HG03175 (cell line): Measurements from ENCODE around the gene BLZF1.
"Not testable (repeated sequence)": the region's sequence is repeated elsewhere in the genome, so short reads cannot be mapped to it uniquely, and the experiment has no call there.

ENCODE experiments used
- ATAC-seq: cut with Tn5 transposase; IDR thresholded peaks from one replicate; pipeline ENCODE4 v1.9.1; 2021; ENCODE audit warnings: mild to moderate bottlenecking, moderate library complexity; ENCODE audit not compliant: unreplicated experiment

Gene BLZF1

GRCh38 chr1:169348383-169349036 lies 19.5 kb upstream of the BLZF1 start:
- ATAC-seq: no peak

GRCh38 chr1:169360415-169360814 lies 7.6 kb upstream of the BLZF1 start:
- ATAC-seq: no peak

GRCh38 chr1:169361281-169361680 lies 6.7 kb upstream of the BLZF1 start:
- ATAC-seq: no peak

DNA sequence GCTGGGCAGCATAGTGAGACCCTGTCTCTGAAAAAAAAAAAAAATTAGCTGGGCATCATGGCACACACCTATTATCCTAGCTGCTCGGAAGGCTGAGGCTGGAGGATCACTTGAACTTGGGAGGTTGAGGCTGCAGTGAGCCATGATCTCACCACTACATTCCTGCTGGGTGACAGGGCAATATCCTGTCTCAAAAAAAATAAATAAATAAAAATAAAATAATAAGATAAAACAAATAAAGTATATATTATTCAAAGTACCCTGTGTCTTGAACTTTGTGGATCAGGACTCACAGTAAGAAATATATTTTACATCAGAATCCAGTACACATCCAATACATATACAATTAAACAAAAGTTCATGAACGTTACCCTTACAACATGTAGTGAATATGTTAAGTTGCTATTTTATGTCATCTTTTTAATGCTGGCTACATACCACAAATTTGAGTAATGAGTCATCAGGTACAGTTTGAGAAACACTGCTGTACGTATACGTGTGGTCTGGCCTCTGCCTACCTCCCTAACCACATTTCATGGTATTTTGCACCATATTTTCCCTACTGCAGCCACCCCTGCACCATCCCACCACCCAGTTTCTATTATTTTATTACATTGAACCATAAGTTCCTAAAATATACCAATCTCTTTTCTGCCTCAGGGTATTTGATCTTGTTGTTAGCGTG lies 4.8 kb upstream of the BLZF1 start:
- peak; percentile 31 for ATAC-seq

GRCh38 chr1:169364948-169365347 lies 3.0 kb upstream of the BLZF1 start:
- ATAC-seq: no peak

DNA sequence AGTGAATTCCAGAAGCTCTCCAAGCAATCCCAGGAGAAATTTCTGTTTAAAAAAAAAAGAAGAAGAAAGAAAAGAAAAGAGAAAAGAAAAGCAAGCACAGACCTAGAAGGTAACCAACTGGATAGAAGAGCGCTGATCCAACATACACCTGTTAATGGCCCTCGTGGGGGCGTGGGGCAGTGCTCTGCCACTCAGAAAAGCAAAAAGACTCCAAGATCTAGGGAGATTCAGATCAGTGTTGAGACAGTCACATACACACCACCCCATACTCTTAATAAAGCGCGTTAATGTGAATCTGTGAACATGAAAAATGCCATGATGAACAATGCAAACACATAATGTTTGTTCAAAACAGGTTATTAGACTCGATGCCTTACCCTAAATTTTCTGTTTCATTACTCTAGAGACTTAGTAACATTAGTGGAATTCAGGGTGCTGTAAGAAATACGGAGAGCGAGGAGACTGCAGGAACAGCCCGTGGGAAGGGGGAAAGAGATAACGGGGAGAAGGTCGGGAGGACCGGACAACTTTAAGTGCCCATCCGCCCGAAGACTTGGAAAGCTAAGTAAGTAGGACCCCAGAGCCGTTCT lies 804 bp upstream of the BLZF1 start:
- ATAC-seq: no peak

GRCh38 chr1:169368406-169368769 lies 393 bp downstream of the BLZF1 start:
- ATAC-seq: no peak

GRCh38 chr1:169371404-169371803 lies 3.4 kb downstream of the BLZF1 start:
- ATAC-seq: no peak

GRCh38 chr1:169381162-169381561 lies 13.2 kb downstream of the BLZF1 start:
- no peak for ATAC-seq

DNA sequence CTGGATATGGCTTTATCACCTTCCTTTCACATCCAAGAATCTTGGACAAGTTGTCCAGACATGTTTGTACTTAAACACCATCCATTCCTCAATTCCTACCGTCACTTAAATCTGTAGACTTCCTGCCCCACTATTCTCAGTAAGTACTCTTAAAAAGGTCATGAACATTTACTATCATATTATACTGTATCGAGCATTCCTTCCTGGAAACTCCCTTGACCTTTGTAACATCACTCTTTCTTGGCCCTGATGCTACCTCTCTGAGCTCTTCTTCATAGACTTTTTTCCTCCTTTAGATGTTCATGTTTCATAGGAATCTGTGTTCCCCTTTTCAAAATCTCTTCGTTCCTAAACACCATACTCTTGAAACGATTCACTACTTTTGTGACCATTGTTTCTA lies 15.5 kb downstream of the BLZF1 start:
- ATAC-seq: no peak

DNA sequence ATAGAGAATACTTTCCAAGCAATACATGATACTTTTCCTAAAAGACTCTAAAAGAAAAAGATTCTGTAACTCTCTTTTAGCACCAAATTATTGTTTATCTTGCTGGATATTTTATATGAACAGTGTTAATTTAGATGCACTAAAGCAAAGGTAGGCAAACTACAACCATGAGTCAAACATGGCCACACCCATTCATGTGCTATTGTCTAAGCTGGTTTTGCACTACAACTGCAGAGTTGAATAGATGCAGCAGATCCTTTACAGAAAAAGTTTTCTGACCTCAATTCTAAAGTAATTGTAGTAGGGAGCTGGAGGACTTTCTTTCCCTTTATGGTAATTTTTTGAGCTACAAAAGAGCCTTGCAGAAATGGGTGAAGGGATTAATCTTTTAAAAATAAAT lies 19.4 kb downstream of the BLZF1 start:
- ATAC-seq: no peak

GRCh38 chr1:169390303-169390702 lies 22.3 kb downstream of the BLZF1 start:
- ATAC-seq: peak; percentile 75

- no peak for ATAC-seq
Measured at GRCh38 chr1:169392406-169392805, 24.4 kb downstream of the BLZF1 start.

- ATAC-seq: no peak
Measured at GRCh38 chr1:169395955-169396354, 28.0 kb downstream of the BLZF1 start.

GRCh38 chr1:169402578-169402977 lies 34.6 kb downstream of the BLZF1 start:
- ATAC-seq: not testable (repeated sequence)

GRCh38 chr1:169408340-169408739 lies 40.3 kb downstream of the BLZF1 start:
- not testable (repeated sequence) for ATAC-seq

GRCh38 chr1:169414952-169415351 lies 47.0 kb downstream of the BLZF1 start:
- no peak for ATAC-seq

- no peak for ATAC-seq
Measured at GRCh38 chr1:169421309-169421708, 53.3 kb downstream of the BLZF1 start.

DNA sequence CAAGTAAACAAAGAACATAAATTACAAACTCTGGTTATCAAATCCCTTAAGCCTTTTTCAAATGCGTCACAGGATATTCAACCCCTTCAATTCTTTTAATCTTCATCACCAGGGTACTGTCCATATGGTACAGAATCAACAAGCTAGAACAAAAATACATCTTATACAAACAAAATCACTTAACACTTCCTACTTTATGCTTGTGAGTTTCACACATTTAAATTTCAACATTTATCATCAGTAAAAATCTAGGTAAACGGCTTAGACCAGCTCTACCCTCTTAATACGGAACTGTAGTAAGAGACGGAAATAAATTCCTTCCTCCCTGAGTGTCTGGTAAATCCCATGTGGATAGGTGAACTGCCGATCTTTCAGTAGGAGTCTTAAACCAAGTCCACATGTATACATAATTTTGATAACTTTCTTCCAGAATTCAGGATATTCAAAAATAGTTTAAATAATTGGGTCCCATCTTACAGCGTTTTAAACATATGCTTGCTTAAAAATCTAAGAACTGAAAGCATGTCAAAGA lies 58.2 kb downstream of the BLZF1 start:
- ATAC-seq: no peak

GRCh38 chr1:169427081-169427641 lies 59.2 kb downstream of the BLZF1 start, which contains the start of gene CCDC181:
CCDC181 (minus strand) TSS chr1:169427474; CDS start chr1:169424927, 2,547 bp downstream.
- ATAC-seq: peak; percentile 47
